Kidney tubule cell (primary cell): ENCODE measurements around the gene ERN1.
"Not testable (repeated sequence)": the region's sequence is repeated elsewhere in the genome, so short reads cannot be mapped to it uniquely, and the experiment has no call there.

Source experiments
- DNase-seq: peaks from one replicate; pipeline ENCODE4 v3.0.0-alpha.2; 2018; ENCODE audit warnings: low spot score

The ERN1 gene

GRCh38 chr17:64129765-64130558 is at the start of gene ERN1:
ERN1 (minus strand) TSS chr17:64130144; CDS start chr17:64130029, 115 bp downstream.
- DNase-seq, result peak; percentile 94

- DNase-seq, result not testable (repeated sequence)
Measured at GRCh38 chr17:64179024-64179423, 49.1 kb upstream of the ERN1 start.

GRCh38 chr17:64178011-64178825 is 48.3 kb upstream of the ERN1 start:
- peak; percentile 34 for DNase-seq

- DNase-seq, result no peak
Measured at GRCh38 chr17:64177311-64178010, 47.5 kb upstream of the ERN1 start.

GRCh38 chr17:64176556-64176955 is 46.6 kb upstream of the ERN1 start:
- DNase-seq, result no peak

- peak; percentile 70 for DNase-seq
Measured at GRCh38 chr17:64174686-64175456, 44.9 kb upstream of the ERN1 start.

GRCh38 chr17:64173646-64174045 is 43.7 kb upstream of the ERN1 start:
- DNase-seq, result no peak

- no peak for DNase-seq
Measured at GRCh38 chr17:64172510-64172909, 42.6 kb upstream of the ERN1 start.

- DNase-seq, result no peak
Measured at GRCh38 chr17:64171041-64171440, 41.1 kb upstream of the ERN1 start.

GRCh38 chr17:64170286-64170685 is 40.3 kb upstream of the ERN1 start:
- DNase-seq, result no peak

GRCh38 chr17:64167666-64168065 is 37.7 kb upstream of the ERN1 start:
- DNase-seq, result not testable (repeated sequence)

- DNase-seq, result no peak
Measured at GRCh38 chr17:64166876-64167275, 36.9 kb upstream of the ERN1 start.

GRCh38 chr17:64165347-64165746 is 35.4 kb upstream of the ERN1 start:
- DNase-seq, result no peak

GRCh38 chr17:64164596-64165285 is 34.8 kb upstream of the ERN1 start:
- no peak for DNase-seq

GRCh38 chr17:64163468-64163867 is 33.5 kb upstream of the ERN1 start:
- DNase-seq, result no peak

GRCh38 chr17:64162554-64162953 is 32.6 kb upstream of the ERN1 start:
- DNase-seq, result no peak

GRCh38 chr17:64161380-64162176 is 31.6 kb upstream of the ERN1 start:
- no peak for DNase-seq

GRCh38 chr17:64160378-64160777 is 30.4 kb upstream of the ERN1 start:
- DNase-seq, result no peak

GRCh38 chr17:64158831-64159590 is 29.1 kb upstream of the ERN1 start:
- no peak for DNase-seq

GRCh38 chr17:64158406-64158805 is 28.5 kb upstream of the ERN1 start:
- DNase-seq, result no peak
